NOMO-1 treated with dmso at 0.1 percent for 144 hours (cell line): ENCODE measurements around the gene FAM53A.

Experiments used
- DNase-seq: peaks from one replicate; lab custom pipeline; 2025; ENCODE audit not compliant: unreplicated experiment; lab: John Stamatoyannopoulos, UW

The FAM53A gene

GRCh38 chr4:1683736-1684505 is at the start of gene FAM53A:
FAM53A (minus strand) TSS chr4:1684313; CDS start chr4:1668741, 15,572 bp downstream.
- peak; percentile 78 for DNase-seq

GRCh38 chr4:1732911-1733310 is 48.8 kb upstream of the FAM53A start:
- DNase-seq, result no peak

GRCh38 chr4:1731180-1731579 is 47.1 kb upstream of the FAM53A start:
- DNase-seq, result no peak

GRCh38 chr4:1730532-1731135 is 46.5 kb upstream of the FAM53A start:
- no peak for DNase-seq

- DNase-seq, result no peak
Observed at GRCh38 chr4:1728061-1728980, 44.2 kb upstream of the FAM53A start.

GRCh38 chr4:1727117-1728031 is 43.3 kb upstream of the FAM53A start:
- DNase-seq, result no peak

- peak; percentile 53 for DNase-seq
Observed at GRCh38 chr4:1726146-1726934, 42.2 kb upstream of the FAM53A start.

GRCh38 chr4:1725521-1725920 is 41.4 kb upstream of the FAM53A start:
- DNase-seq, result no peak

- DNase-seq, result peak; percentile 66
Observed at GRCh38 chr4:1723131-1723801, 39.2 kb upstream of the FAM53A start.

GRCh38 chr4:1722551-1723118 is 38.5 kb upstream of the FAM53A start:
- DNase-seq, result no peak

- no peak for DNase-seq
Observed at GRCh38 chr4:1721666-1722550, 37.8 kb upstream of the FAM53A start.

- DNase-seq, result peak; percentile 89
Observed at GRCh38 chr4:1721003-1721665, 37.0 kb upstream of the FAM53A start, which contains the start of the genes TACC3 and TMEM129. TACC3 (plus strand) TSS chr4:1721521; CDS start chr4:1723422, 1,901 bp downstream. TMEM129 (minus strand) TSS chr4:1721323; CDS start chr4:1720837, 486 bp downstream.

- no peak for DNase-seq
Observed at GRCh38 chr4:1720163-1720983, 36.3 kb upstream of the FAM53A start.

- no peak for DNase-seq
Observed at GRCh38 chr4:1718095-1718850, 34.2 kb upstream of the FAM53A start.
